Transverse colon (tissue), 3 donors: Measurements from ENCODE around the gene NDE1.

Source experiments
- CTCF ChIP-seq, 5 experiments: fragments of 200-600 bp in 3 of 5; fragments of 450-650 bp in 2 of 5; sonication (generic) in 3 of 5; IDR thresholded peaks; 1 replicate in 2 of 5; 2 replicates in 3 of 5; pipeline ENCODE4 v1.5.1; 2016 to 2017; ENCODE audit warnings: antibody characterized with exemption in 5 of 5, inconsistent platforms in 3 of 5, mild to moderate bottlenecking in 2 of 5, moderate library complexity in 1 of 5
- EP300 ChIP-seq: sonication (generic); formaldehyde crosslinking; IDR thresholded peaks from one replicate; pipeline ENCODE4 v1.6.1; 2017; ENCODE audit warnings: antibody characterized with exemption, low read depth

GRCh38 chr16:15770107-15770506 lies 120.1 kb downstream of the NDE1 start:
- TF ChIP-seq CTCF (IDR thresholded peaks at IDR 0.05), result no peak
- TF ChIP-seq EP300, result no peak
